ENCODE results near the gene MARVELD1. TPM values are rescaled to one million over a fixed set of nuclear protein-coding genes. Genes with fewer than 3 reads are reported as not detected.

Gene MARVELD1
- total RNA-seq, result 1 to 10 TPM; 3.9 to 4.6 TPM

DNA sequence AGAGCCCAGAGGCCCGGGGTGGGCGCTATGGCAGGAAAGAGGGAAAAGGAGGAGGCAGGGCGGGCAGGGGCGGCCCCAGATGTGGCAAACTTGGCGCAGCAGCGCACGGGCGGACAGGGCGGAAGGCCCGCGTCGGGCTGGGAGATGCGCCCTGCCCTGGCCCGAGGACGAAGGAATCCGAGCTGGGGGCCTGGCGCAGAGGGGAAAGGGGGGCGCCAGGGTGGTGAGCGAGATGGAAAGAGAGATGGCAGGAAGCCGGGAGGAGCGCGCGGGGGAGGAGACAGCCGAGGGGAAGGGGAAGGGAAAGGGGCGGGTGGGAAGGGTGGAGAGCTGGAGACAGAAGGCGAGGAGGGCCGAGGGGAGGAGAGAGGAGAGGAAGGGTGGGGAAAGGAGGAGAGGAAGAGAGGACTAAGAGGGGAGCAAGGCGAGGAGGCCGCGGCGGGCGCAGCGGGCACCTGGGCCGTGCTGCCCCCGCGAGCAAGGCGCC lies at the start of gene MARVELD1:
MARVELD1 (plus strand) TSS at position 392 of the 487 bp plus-strand sequence. CDS start 147 bp downstream, outside the sequence.
- ChIA-PET CTCF (interaction anchor here (0.5 to 8.1 kb wide), 7 partner anchors 11 to 386 kb away, joined by 3 to 98 read pairs (median 4); partner anchors contain the start of gene ZFYVE27), POLR2A (interaction anchor here (0.7 to 1.7 kb wide), 3 partner anchors 9 to 156 kb away, joined by 4 to 7 read pairs (median 4); partner anchors contain the start of gene ZFYVE27)

DNA sequence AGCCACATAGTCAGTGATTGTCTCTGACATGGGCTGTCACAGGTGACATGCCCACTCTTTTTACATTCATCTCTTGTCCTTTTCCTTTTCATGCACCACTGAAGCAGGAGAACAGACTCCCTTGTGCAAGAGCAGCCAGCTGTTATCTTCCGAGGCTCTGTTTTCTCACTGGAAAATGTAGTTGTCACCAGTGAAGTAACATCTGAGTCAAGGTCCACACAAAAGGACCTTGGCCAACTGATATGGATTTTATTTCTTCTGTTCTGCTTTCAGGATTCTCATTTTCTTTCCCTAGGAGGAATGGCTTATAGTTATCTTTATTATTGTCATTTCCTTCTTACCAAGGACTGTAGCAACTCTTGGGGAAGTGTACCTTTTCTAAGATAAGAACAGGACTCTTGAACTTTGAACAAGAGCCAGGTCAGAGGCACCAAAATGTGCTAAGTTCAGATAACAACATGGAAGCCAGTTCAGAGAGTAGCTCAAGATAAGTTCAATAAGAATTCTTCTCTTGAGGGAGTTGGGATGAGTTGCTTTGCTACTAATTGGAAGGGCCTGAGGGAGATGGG lies 49.2 kb upstream of the MARVELD1 start:
- CTCF ChIA-PET, result no interaction called here
- POLR2A ChIA-PET, result no interaction called here

DNA sequence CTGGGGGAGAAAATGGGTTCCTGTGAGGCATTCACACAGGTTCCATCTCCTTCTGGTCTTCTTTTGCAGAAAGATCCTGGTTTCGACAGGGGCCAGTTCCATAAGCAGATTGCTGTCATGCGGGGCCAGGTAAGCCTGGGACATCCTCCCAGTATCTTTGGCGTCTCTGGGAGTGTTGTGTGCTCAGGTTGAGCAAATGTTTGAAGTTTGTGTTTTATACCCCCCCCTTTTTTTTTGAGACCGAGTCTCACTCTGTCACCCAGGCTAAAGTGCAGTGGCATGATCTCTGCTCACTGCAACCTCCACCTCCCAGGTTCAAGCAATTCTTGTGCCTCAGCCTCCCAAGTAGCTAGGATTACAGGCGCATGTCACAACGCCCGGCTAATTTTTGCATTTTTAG lies 46.5 kb upstream of the MARVELD1 start:
- CTCF ChIA-PET, result no interaction called here
- POLR2A ChIA-PET, result no interaction called here

DNA sequence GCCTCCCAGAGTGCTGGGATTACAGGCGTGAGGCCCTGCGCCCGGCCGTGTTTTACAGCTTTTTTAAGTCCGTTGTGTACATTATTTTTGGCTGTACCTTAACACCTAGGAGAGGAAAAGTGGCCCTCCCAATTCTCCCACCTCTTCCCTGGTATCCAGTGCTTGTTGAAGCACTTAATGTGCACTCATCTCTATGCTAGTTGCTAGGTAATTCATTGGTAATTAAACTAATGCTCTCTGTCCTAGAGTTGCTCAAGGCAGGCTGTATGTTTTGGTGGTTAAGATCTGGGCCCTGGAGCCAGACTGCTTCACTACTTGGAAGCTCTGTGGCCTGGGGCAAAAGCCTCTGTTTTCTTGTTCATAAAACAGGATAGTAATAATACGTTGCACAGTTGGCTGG lies 46.1 kb upstream of the MARVELD1 start:
- ChIA-PET POLR2A (no interaction called here), CTCF (no interaction called here)

DNA sequence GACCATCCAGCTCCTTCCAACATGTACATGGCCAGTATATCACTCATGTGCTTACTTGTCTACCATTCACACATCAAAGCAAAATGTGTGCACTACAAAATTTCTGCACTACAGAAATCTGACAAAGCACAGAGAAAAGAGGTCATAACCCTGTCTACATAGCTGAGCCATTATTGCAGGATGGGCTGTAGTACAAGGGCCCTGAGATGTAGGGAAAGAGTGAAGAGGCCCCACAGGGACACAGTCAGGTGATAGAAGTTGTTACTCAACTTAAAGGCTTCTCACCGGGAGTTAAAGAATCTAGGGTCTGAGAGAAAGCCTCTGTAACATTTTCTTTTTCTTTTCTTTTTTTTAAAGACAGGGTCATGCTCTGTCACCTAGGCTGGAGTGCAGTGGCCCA lies 44.0 kb upstream of the MARVELD1 start:
- CTCF ChIA-PET, result interaction anchor here (1.1 kb wide), 1 partner anchor 32 kb away, joined by 3 read pairs; no protein-coding TSS in a partner anchor
- POLR2A ChIA-PET, result no interaction called here

DNA sequence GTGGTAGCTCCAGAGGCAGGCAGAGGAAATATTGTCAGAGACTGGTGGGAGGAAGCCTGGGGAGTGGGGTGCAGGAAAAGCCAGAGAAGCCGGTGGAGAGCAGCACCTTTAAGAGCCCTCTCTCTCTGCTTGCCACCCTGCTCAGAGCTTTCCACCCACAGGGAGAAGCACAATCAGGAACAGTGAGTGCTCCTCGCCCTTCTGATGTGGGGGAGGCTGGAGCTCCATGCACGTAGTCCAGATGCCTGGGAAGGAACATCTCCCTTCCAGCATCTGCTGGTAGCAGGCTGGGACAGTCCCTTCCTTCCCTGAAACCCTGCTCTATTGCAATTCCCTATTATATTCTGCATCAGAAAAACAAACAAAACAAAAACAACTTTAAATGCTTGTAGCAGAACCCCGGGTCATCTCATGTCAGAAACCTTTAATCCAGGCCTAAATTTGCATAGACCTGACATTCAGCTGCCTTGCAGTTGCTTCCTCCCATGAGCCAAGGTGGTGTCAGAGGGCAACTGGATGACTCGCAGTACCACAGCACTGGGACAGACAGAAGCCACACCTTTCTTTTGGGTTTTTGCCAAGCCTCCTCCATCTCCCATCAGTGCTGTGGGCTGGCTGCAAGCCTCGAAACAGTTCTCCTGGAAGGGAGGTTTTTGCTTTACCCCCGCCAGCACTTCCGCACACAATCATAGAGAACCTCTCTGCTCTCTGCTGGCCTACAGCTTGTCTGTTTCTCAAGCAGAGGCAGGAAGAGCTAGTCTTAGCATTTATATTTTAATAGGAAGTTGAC lies 39.6 kb upstream of the MARVELD1 start:
- CTCF ChIA-PET, result interaction anchor here (0.7 to 1.0 kb wide), 2 partner anchors 27 to 34 kb away, joined by 3 read pairs; no protein-coding TSS in a partner anchor
- POLR2A ChIA-PET, result no interaction called here

DNA sequence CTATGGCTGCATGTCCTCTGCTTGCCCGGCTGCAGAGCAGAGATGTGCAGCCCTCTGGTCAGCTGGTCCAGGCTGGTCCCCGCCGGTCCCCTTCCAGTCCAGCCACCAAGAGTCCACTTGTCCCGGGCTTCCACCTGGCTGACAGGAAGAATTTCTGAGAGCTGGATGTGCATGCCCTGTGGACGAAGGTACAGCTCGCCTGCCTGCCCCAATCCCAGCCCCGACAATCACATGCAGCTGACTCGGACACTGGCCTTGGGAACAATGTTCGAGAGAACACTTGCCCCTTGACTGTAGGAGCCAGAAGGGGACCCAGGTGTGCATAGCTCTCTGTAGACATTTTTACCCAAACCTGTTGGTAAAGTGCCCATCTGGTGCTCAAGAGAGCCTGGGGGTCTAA lies 38.3 kb upstream of the MARVELD1 start:
- POLR2A ChIA-PET, result no interaction called here

DNA sequence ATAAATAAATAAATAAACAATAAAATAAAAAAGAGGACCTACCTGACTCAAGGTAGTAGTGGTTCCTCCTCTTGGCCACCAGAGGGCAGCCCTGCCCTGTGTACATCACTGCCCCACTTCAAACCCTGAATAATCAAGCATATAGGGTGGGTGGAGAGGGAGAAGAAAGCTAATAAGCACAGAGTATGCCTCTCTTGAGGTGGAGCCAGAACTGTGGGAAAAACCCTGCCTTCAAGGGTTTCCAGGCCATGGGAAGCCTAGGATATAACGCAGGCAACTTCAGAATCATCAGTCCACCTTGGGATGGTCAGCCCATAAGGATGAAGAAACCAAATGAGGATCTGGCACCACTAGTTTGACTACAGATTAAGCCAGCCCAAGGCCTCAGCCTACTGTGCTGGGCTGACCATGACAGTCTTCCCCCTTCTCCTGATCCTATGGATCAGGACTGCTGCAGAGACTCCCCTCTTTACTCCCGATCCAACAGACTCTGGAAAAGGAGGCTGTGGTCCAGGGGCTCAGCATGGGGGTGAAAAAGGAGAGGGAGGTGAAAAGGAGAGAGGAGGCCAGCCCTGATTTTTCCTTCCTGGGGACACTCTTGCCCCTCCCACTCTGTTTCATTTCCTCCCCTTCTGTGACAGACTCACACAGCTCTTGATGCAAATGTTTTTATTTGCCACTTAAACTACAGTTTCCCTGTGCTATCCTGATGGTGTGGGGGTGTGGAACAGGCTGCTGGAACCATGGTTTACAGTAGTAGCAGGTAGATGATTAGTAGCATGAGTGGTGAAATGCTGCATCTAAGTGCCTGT lies 36.6 kb upstream of the MARVELD1 start:
- POLR2A ChIA-PET, result no interaction called here
- CTCF ChIA-PET, result interaction anchor here (1.0 to 3.2 kb wide), 8 partner anchors 10 to 79 kb away, joined by 3 to 19 read pairs (median 4); partner anchors contain the start of gene AVPI1

More for the DNA sequence above, 38.3 kb upstream of the MARVELD1 start:
- CTCF ChIA-PET, result interaction anchor here (0.5 to 1.2 kb wide), 4 partner anchors 20 to 56 kb away, joined by 3 to 4 read pairs (median 3); no protein-coding TSS in a partner anchor

DNA sequence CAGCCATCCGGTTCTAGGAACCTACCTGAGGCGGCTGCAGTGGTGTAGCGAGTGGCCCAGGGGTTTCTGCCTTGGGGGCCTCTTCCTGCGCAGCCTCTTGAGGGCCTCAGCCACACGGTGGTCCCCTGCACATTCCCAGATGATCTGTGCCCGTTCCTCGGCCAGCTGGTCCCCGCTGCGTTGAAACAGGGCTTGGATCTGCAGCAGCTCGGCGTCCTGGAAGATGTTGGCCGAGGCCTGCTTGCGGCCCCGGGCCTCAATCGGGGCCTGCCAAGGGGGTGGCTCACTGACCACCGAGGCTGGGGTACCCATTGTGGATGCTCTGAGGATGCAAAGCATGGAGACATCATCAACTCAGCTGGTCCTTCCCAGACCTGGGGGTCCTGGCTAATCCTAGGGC lies 33.9 kb upstream of the MARVELD1 start:
- ChIA-PET CTCF (interaction anchor here (3.2 kb wide), 1 partner anchor 22 kb away, joined by 10 read pairs; no protein-coding TSS in a partner anchor), POLR2A (no interaction called here)

DNA sequence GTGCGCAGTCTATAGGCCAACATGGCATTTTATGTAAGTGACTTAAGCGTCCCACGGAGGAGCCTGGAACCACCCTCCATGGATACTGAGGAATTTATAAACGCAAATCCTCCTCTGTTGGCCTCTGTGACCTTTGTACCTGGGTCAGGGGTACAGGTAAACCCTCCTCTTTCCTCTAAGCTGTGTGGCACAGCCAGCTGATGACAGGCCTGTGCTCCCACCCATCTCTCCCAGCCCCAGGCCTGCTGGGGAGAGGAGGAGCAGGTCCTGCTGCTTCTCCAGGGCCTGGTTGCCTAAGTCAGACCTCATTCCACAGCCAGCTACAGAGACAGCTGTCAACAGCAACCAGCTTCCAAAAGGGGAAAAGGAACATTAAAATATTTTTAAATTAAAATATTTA lies 31.5 kb upstream of the MARVELD1 start:
- ChIA-PET CTCF (interaction anchor here (2.8 kb wide), 1 partner anchor 50 kb away, joined by 13 read pairs; no protein-coding TSS in a partner anchor), POLR2A (no interaction called here)

DNA sequence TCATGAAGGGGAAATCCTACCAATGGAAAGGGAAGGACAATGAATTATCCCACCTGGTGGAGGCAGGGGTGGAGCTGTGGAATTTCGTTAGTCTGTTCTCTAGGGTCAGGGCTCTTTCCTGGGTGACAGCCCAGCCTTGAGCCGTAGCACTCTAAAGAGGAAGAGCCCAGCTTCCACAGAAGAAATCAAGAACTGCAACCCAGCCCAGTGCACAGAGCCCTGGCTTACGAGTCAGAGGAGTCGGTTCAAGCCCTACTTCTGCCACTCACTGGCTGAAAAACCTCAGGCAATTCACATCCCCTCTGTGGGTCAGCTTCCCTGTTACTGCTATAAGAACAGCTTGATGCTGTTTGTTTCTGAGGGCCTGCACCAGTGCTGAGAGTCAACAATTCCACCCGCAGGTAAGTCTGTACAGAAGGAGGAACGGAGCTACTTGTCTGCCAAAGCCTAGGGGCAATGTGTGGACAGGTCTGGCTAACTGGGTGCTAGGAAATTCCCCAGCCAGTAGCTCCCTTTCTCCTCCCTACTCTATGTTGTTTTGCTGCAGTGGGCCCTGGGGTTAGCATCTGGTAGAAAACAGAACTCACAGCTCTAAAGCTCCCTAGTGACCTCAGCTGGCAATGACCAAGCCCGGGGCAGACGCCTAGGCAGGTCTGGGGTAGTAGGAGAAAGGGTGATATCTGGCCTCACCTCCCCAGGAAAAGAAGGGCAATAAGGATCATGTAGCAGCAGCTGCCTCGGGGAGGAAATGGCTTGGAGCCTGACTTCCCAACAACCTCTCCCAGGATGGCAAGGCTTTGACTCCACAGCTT lies 29.8 kb upstream of the MARVELD1 start:
- ChIA-PET POLR2A (no interaction called here), CTCF (interaction anchor here (0.7 to 2.8 kb wide), 3 partner anchors 18 to 48 kb away, joined by 5 to 13 read pairs (median 6); no protein-coding TSS in a partner anchor)

DNA sequence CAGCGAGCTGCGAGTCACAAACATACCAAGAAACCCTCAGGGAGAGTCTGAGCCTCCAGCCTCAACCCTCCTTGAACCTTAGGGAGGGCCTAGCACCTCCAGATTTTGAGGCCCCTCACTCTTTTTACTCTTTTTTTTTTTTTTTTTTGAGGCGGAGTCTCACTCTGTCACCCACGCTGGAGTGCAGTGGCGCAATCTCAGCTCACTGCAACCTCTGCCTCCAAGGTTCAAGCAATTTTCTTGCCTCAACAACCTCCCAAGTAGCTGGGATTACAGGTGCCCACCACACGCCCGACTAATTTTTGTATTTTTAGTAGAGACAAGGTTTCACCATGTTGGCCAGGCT lies 29.2 kb upstream of the MARVELD1 start:
- POLR2A ChIA-PET, result interaction anchor here (0.7 kb wide), 1 partner anchor 270 kb away, joined by 4 read pairs; no protein-coding TSS in a partner anchor
- CTCF ChIA-PET, result interaction anchor here (1.3 to 2.8 kb wide), 2 partner anchors 17 to 48 kb away, joined by 6 to 13 read pairs; no protein-coding TSS in a partner anchor

DNA sequence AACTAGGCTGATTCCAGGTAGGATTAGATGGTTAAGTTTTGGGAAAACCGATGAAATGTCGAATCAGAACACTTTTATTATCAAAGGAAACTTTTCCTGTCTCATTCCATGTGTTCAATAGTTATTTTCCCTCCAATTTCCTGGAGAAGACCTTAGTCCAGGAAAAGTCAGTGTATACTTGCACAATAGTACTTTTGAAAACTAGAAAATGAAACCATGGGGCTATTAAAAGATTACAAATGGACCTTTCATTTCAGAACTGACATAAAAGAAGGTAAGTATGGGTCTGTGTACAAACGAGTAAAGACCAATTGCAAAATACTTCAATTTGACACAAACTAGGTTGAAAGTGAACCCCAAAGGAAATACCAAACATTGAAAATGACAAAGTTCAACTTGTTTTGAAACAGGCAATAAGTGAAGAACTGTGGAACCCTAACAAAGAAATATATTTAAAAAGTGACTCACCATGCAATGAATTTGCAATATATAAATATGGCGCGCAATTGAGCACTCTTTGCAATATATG lies 28.6 kb upstream of the MARVELD1 start:
- POLR2A ChIA-PET, result interaction anchor here (0.7 kb wide), 1 partner anchor 270 kb away, joined by 4 read pairs; no protein-coding TSS in a partner anchor
- CTCF ChIA-PET, result interaction anchor here (1.4 to 2.8 kb wide), 2 partner anchors 28 to 47 kb away, joined by 3 to 13 read pairs; no protein-coding TSS in a partner anchor

DNA sequence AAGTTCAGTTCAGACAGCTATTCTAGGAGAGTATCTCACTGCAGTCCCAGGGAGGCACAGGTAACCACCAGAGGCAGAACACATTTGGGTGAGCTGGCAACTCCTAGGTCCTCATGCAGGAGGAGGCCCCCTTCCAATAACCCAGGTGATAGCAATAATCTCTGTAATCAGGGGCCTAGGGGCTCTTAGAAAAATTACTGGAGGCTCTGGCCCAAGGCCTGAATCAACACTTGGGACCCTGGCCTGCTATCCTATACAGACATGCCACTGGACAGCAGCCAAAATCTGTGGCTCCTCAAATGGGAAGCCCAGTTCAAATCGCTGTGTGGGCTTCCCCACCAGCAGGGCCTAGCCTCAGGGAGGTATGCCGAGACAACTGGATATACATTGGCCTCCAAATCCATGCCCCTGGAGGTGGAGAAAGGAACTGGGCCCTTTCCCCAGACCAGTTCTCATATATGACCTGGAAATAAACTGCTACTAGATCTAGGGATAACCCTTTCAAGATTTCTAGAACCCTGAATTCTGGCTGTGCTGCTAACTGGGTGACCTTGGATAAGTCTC lies 28.1 kb upstream of the MARVELD1 start:
- ChIA-PET CTCF (interaction anchor here (1.2 to 2.0 kb wide), 3 partner anchors 8 to 285 kb away, joined by 3 to 19 read pairs (median 3); no protein-coding TSS in a partner anchor), POLR2A (no interaction called here)

DNA sequence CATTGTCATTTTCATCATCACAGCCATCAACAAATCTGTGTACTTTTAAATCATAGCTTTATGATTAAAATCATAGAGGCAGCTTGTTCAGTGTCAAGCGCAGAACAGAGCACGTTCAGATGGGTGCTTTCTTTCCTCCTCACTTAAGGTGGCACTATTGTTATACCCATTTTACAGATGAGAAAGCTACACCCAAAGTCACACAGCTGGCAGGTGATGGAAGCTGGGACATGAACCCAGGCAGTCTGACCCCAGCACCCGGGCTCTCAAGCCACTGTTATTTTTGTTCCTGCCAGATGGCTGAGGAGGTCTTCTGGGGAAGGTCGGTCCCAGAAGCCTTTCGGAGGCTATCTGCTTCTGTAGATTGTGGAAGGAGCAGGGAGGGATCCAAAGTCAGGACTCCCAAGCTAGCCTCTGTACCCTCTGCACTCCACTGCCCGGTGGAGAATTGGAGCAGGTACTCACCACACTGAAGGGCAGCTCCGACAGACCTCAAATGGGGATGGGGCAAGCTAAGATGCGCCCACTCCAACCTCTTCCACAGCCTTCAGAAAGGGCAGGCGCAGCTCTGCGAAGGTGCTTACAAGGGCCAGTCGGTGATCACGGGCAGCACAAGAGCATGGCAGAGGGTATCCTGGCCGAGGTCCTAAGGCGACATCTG lies 27.1 kb upstream of the MARVELD1 start:
- ChIA-PET CTCF (interaction anchor here (0.6 to 3.9 kb wide), 11 partner anchors 9 to 350 kb away, joined by 3 to 19 read pairs (median 7); partner anchors contain the start of gene ZFYVE27), POLR2A (interaction anchor here (0.6 to 1.5 kb wide), 5 partner anchors 25 to 189 kb away, joined by 3 to 9 read pairs (median 3); partner anchors contain the start of genes PI4K2A and ZFYVE27)

DNA sequence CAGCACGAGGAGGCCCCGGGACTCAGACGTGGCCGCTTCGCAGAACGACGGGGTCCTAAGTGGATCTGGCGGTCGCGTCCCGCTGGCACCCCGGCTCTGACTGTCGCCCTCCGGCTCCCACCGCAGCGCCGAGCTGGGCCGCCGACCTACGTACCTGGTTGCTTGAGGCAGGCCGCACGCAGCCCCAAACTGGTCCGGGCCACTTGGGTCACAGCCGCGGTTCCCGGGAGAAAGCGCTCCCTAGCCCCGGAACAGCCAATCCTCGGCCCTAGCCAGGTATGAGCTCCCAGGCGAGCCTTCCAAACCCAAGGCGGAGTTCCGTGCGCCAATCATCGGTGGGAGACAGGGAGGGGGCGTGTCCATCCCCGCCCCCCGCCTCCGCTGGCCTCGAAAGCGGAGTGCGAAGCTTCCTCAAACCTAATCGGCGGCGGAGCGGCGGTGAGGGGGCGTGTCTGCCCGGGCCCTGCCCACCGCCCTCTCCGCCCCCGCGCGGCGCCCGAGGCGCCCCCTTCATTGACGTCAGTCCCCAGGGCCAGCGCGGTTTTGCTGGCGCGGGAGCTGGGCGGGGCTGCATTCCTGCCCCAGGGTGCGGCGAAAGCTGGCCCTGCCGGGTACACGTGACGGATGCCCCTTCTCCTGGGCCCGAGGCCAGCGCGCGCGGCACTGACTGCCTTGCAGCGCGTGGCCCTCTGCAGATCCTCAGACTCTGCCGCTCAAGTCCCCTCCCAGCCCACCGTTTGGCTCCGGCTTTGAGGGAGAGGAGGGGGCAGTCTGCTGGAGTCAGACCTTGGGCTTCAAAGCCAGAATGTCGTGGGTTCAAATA lies 26.4 kb upstream of the MARVELD1 start, which contains the start of gene AVPI1:
AVPI1 (minus strand) TSS at position 280 of the 823 bp plus-strand sequence. CDS start 7,336 bp downstream, outside the sequence.
- ChIA-PET POLR2A (interaction anchor here (0.6 to 1.5 kb wide), 7 partner anchors 25 to 190 kb away, joined by 3 to 9 read pairs (median 3); partner anchors contain the start of genes PI4K2A and ZFYVE27), CTCF (interaction anchor here (0.6 to 3.9 kb wide), 9 partner anchors 10 to 349 kb away, joined by 3 to 19 read pairs (median 8); partner anchors contain the start of gene ZFYVE27)
